ENCODE data around the gene PIK3CB.
"Not testable (repeated sequence)": the region's sequence is repeated elsewhere in the genome, so short reads cannot be mapped to it uniquely, and the experiment has no call there.

Gene PIK3CB

DNA sequence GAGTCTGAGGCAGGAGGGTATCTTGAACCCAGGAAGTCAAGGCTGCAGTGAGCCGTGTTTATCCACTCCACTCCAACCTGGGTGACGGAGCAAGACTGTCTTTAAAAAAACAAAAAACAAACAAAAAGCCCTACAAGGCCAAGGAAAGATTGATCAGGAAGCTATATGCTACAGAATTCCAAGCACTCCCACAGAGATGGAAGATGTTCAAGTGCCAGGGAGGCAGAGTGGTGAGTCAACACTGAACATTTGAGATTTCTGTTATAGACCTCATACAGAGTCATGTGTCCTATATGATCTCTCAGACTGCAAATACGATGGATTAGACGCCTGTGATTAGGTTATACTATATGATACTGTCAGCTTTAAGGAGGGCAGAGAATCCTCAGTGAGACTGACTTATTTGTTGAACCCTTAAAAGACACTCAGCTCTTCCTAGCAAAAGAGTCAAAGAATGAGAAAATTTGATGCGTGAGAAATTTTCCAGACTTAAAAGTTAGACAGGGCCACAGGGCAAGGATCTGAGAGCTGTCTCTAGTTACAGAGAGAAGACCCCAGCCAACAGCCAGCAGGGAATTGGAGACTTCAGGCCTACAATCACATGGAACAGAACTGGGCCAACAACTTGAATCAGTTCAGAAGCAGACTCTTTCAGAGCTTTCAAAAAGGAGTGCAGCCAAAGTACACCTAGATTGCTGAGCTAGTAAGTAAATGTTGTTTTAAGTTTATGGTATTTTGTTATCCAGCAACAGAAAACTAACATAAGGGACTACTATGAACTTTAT lies 107.6 kb downstream of the PIK3CB start:
- H3K9ac ChIP-seq (ENCODE audit: low read length): no peak overlapping the region
- no peaks in the 10 kb centered on the region for H3K4me1 ChIP-seq (ENCODE audit: insufficient read depth, low read length)
- H3K9me3 ChIP-seq (ENCODE audit: low read length): no peaks in the 10 kb centered on the region
- H3K36me3 ChIP-seq (ENCODE audit: insufficient read depth, low read length): no peaks in the 10 kb centered on the region
- H3K27me3 ChIP-seq (ENCODE audit: control insufficient read depth in 1 of 2, insufficient read depth in 2 of 2, low read length in 2 of 2): no peaks in the 10 kb centered on the region
- H3K27ac ChIP-seq (ENCODE audit: low read depth, low read length): no peak overlapping the region
- H3K4me3 ChIP-seq (ENCODE audit: low read depth in 1 of 2, low read length in 2 of 2): no peak overlapping the region

DNA sequence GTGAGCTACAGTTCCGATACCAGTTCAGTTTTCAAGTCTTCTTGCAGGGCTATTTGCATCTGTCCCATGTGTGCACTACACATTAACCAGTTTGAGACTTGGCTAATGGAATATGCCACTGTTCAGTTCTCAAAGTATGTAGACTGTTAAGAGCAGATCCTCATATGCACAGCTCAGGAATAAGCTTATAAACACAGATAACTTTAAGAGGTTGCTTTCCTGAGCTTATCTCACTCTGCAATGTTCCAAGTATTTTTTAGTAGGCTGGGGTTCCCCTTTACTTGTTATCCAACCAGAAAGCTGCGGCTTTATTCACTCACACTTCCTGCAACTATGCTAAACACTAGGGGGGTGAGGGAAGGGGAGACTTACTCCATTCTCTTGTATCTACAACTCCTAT lies 108.7 kb downstream of the PIK3CB start:
- H3K9me3 ChIP-seq (ENCODE audit: low read length); H3K4me3 ChIP-seq (ENCODE audit: low read depth in 1 of 2, low read length in 2 of 2); H3K36me3 ChIP-seq (ENCODE audit: insufficient read depth, low read length); H3K9ac ChIP-seq (ENCODE audit: low read length); H3K4me1 ChIP-seq (ENCODE audit: insufficient read depth, low read length); H3K27me3 ChIP-seq (ENCODE audit: control insufficient read depth in 1 of 2, insufficient read depth in 2 of 2, low read length in 2 of 2); H3K27ac ChIP-seq (ENCODE audit: low read depth, low read length): not testable (repeated sequence)

DNA sequence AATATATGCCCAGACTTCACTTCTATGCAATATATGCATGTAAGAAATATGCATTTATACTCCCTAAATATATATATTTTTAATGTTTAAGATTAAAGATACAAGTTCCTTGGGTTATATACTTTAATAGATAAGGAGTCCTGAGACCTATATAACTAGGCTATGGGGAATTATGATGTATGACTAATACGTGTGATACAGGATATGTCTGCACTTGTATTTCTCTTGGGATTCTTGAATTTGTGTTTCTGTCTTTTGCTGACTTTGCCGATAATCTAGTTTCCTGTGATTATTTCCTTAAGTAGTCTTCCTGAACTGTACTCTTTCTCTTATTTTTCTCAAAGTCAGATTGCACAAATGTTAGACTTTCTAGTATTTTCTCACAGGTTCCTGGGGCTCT lies 109.6 kb downstream of the PIK3CB start:
- no peaks in the 10 kb centered on the region for H3K27me3 ChIP-seq (ENCODE audit: control insufficient read depth in 1 of 2, insufficient read depth in 2 of 2, low read length in 2 of 2)
- no peak overlapping the region for H3K9ac ChIP-seq (ENCODE audit: low read length)
- H3K27ac ChIP-seq (ENCODE audit: low read depth, low read length): no peak overlapping the region
- no peak overlapping the region for H3K4me3 ChIP-seq (ENCODE audit: low read depth in 1 of 2, low read length in 2 of 2)
- no peaks in the 10 kb centered on the region for H3K9me3 ChIP-seq (ENCODE audit: low read length)
- H3K4me1 ChIP-seq (ENCODE audit: insufficient read depth, low read length): no peaks in the 10 kb centered on the region
- no peaks in the 10 kb centered on the region for H3K36me3 ChIP-seq (ENCODE audit: insufficient read depth, low read length)

GRCh38 chr3:138724443-138724842 lies 110.3 kb downstream of the PIK3CB start:
- Histone ChIP-seq H3K36me3 (ENCODE audit: insufficient read depth, low read length) (no peaks in the 10 kb centered on the region), H3K27ac (ENCODE audit: low read depth, low read length) (no peak overlapping the region), H3K27me3 (ENCODE audit: control insufficient read depth in 1 of 2, insufficient read depth in 2 of 2, low read length in 2 of 2) (no peaks in the 10 kb centered on the region), H3K9ac (ENCODE audit: low read length) (no peak overlapping the region), H3K4me3 (ENCODE audit: low read depth in 1 of 2, low read length in 2 of 2) (no peak overlapping the region), H3K4me1 (ENCODE audit: insufficient read depth, low read length) (no peaks in the 10 kb centered on the region), H3K9me3 (ENCODE audit: low read length) (no peaks in the 10 kb centered on the region)

GRCh38 chr3:138718849-138719248 lies 115.9 kb downstream of the PIK3CB start:
- Histone ChIP-seq H3K9me3 (ENCODE audit: low read length) (no peaks in the 10 kb centered on the region), H3K9ac (ENCODE audit: low read length) (no peak overlapping the region), H3K4me1 (ENCODE audit: insufficient read depth, low read length) (no peaks in the 10 kb centered on the region), H3K36me3 (ENCODE audit: insufficient read depth, low read length) (no peaks in the 10 kb centered on the region), H3K27ac (ENCODE audit: low read depth, low read length) (no peak overlapping the region), H3K4me3 (ENCODE audit: low read depth in 1 of 2, low read length in 2 of 2) (no peak overlapping the region), H3K27me3 (ENCODE audit: control insufficient read depth in 1 of 2, insufficient read depth in 2 of 2, low read length in 2 of 2) (no peaks in the 10 kb centered on the region)

GRCh38 chr3:138717348-138717747 lies 117.4 kb downstream of the PIK3CB start:
- no peak overlapping the region for H3K27ac ChIP-seq (ENCODE audit: low read depth, low read length)
- H3K9ac ChIP-seq (ENCODE audit: low read length): no peak overlapping the region
- H3K36me3 ChIP-seq (ENCODE audit: insufficient read depth, low read length): no peaks in the 10 kb centered on the region

DNA sequence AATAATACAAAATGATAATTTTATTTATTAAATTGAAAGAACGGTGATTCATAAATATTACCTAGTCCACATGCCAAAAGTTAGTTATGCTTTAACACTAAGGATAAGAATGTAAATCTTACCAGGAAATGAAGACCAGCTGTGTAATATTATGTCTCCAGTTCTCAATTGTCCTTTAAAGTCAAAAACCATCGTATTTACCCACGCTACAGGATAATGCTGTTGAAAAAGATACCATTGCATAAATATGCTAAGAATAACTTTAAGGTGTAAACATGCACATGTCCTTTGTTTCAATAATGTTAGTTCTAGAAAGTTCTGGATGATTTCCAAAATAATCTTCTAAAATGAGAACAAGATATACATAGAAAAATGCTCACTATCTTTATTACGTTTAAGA lies 122.6 kb downstream of the PIK3CB start:
- no peaks in the 10 kb centered on the region for H3K27me3 ChIP-seq (ENCODE audit: control insufficient read depth in 1 of 2, insufficient read depth in 2 of 2, low read length in 2 of 2)
- no peaks in the 10 kb centered on the region for H3K4me1 ChIP-seq (ENCODE audit: insufficient read depth, low read length)
- no peak overlapping the region for H3K4me3 ChIP-seq (ENCODE audit: low read depth in 1 of 2, low read length in 2 of 2)
- no peaks in the 10 kb centered on the region for H3K9me3 ChIP-seq (ENCODE audit: low read length)
- no peak overlapping the region for H3K9ac ChIP-seq (ENCODE audit: low read length)
- no peak overlapping the region for H3K27ac ChIP-seq (ENCODE audit: low read depth, low read length)
- H3K36me3 ChIP-seq (ENCODE audit: insufficient read depth, low read length): no peaks in the 10 kb centered on the region

More at GRCh38 chr3:138717348-138717747, 117.4 kb downstream of the PIK3CB start:
- Histone ChIP-seq H3K4me3 (ENCODE audit: low read depth in 1 of 2, low read length in 2 of 2) (no peak overlapping the region), H3K27me3 (ENCODE audit: control insufficient read depth in 1 of 2, insufficient read depth in 2 of 2, low read length in 2 of 2) (no peaks in the 10 kb centered on the region), H3K4me1 (ENCODE audit: insufficient read depth, low read length) (no peaks in the 10 kb centered on the region), H3K9me3 (ENCODE audit: low read length) (no peaks in the 10 kb centered on the region)

DNA sequence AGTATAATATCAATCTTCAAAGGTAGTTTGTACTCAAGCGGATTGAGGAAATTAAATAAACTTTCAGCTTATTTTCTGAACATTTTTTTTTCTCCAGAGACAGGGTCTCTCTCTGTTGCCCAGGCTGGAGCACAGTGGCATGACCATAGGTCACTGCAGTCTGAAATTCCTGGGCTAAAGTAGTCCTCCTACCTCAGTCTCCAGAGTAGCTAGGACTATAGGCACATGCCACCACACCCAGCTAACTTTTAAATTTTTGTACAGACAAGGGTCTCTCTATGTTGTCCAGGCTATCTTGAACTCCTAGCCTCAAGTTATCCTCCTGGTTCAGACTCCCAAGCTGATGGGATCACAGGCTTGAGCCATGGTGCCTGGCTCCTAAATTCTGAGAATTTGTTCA lies 129.1 kb downstream of the PIK3CB start:
- Histone ChIP-seq H3K27ac (ENCODE audit: low read depth, low read length) (no peak overlapping the region), H3K4me3 (ENCODE audit: low read depth in 1 of 2, low read length in 2 of 2) (no peak overlapping the region), H3K36me3 (ENCODE audit: insufficient read depth, low read length) (peaks cover 3% of the 10 kb centered on the region), H3K9ac (ENCODE audit: low read length) (no peak overlapping the region), H3K27me3 (ENCODE audit: control insufficient read depth in 1 of 2, insufficient read depth in 2 of 2, low read length in 2 of 2) (no peaks in the 10 kb centered on the region), H3K4me1 (ENCODE audit: insufficient read depth, low read length) (no peaks in the 10 kb centered on the region), H3K9me3 (ENCODE audit: low read length) (no peaks in the 10 kb centered on the region)

- Histone ChIP-seq H3K9ac (ENCODE audit: low read length) (no peak overlapping the region), H3K36me3 (ENCODE audit: insufficient read depth, low read length) (no peaks in the 10 kb centered on the region), H3K9me3 (ENCODE audit: low read length) (no peaks in the 10 kb centered on the region), H3K27ac (ENCODE audit: low read depth, low read length) (no peak overlapping the region), H3K27me3 (ENCODE audit: control insufficient read depth in 1 of 2, insufficient read depth in 2 of 2, low read length in 2 of 2) (no peaks in the 10 kb centered on the region), H3K4me3 (ENCODE audit: low read depth in 1 of 2, low read length in 2 of 2) (no peak overlapping the region), H3K4me1 (ENCODE audit: insufficient read depth, low read length) (no peaks in the 10 kb centered on the region)
Observed at GRCh38 chr3:138696666-138697370, 137.9 kb downstream of the PIK3CB start.

GRCh38 chr3:138694287-138695007 lies 140.3 kb downstream of the PIK3CB start:
- Histone ChIP-seq H3K36me3 (ENCODE audit: insufficient read depth, low read length) (no peaks in the 10 kb centered on the region), H3K27ac (ENCODE audit: low read depth, low read length) (no peak overlapping the region), H3K4me3 (ENCODE audit: low read depth in 1 of 2, low read length in 2 of 2) (no peak overlapping the region), H3K27me3 (ENCODE audit: control insufficient read depth in 1 of 2, insufficient read depth in 2 of 2, low read length in 2 of 2) (no peaks in the 10 kb centered on the region), H3K9me3 (ENCODE audit: low read length) (no peaks in the 10 kb centered on the region), H3K9ac (ENCODE audit: low read length) (no peak overlapping the region), H3K4me1 (ENCODE audit: insufficient read depth, low read length) (no peaks in the 10 kb centered on the region)

DNA sequence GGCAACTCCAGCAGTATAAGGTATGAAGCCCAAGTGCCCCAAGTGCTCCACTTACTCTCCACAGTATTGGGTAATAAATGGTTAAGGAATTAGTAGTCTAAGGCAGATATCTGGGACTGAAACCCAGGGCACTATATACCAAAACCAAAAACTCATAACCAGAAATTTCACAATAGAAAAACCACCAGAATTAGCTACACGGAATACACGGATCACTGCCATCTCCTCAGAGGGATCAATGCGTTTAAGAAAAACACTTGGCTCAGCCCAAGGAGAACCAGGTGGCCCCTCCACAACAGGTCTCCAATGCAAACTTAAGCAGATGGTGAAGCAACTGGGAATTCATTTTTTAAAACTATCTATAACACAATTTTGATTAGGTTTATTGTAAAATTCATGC lies 142.6 kb downstream of the PIK3CB start:
- Histone ChIP-seq H3K27ac (ENCODE audit: low read depth, low read length) (no peak overlapping the region), H3K36me3 (ENCODE audit: insufficient read depth, low read length) (peaks cover 7% of the 10 kb centered on the region)

More for the DNA sequence above, 142.6 kb downstream of the PIK3CB start:
- H3K4me1 ChIP-seq (ENCODE audit: insufficient read depth, low read length): no peaks in the 10 kb centered on the region
- no peaks in the 10 kb centered on the region for H3K9me3 ChIP-seq (ENCODE audit: low read length)
- H3K9ac ChIP-seq (ENCODE audit: low read length): no peak overlapping the region
- no peak overlapping the region for H3K4me3 ChIP-seq (ENCODE audit: low read depth in 1 of 2, low read length in 2 of 2)
- no peaks in the 10 kb centered on the region for H3K27me3 ChIP-seq (ENCODE audit: control insufficient read depth in 1 of 2, insufficient read depth in 2 of 2, low read length in 2 of 2)

All from muscle layer of colon (tissue), 2 donors.